Loucy (cell line): ENCODE results near the gene GPHA2.

Source experiments
- H2AFZ ChIP-seq: fragments of 200-600 bp; sonication (generic); 2 replicates; pipeline ENCODE4 v1.6.0; 2016; ENCODE audit warnings: antibody characterized with exemption, mild to moderate bottlenecking, low read length, moderate library complexity
- H3F3A ChIP-seq: fragments of 200-600 bp; 2 replicates; pipeline ENCODE4 v1.6.0; 2016; ENCODE audit warnings: antibody characterized with exemption, low read depth, mild to moderate bottlenecking
- H3K27me3 ChIP-seq: fragments of 200-600 bp; sonication (generic); 2 replicates; pipeline ENCODE4 v1.6.1; 2014; ENCODE audit warnings: low read length, mild to moderate bottlenecking; ENCODE audit not compliant: insufficient read depth, poor library complexity, severe bottlenecking
- H3K36me3 ChIP-seq: fragments of 200-600 bp; sonication (generic); 2 replicates; pipeline ENCODE4 v1.6.1; 2016; ENCODE audit warnings: low read length; ENCODE audit not compliant: insufficient read depth
- H3K4me1 ChIP-seq: fragments of 200-600 bp; sonication (generic); 2 replicates; pipeline ENCODE4 v1.5.1; 2014; ENCODE audit warnings: low read length, mild to moderate bottlenecking; ENCODE audit not compliant: insufficient read depth, poor library complexity, severe bottlenecking
- H3K4me2 ChIP-seq: fragments of 200-600 bp; sonication (generic); 2 replicates; pipeline ENCODE4 v1.6.0; 2014; ENCODE audit warnings: antibody characterized with exemption, low read length, low read depth, mild to moderate bottlenecking; ENCODE audit not compliant: poor library complexity, severe bottlenecking
- H3K4me3 ChIP-seq: fragments of 200-600 bp; sonication (generic); 2 replicates; pipeline ENCODE4 v1.5.1; 2014; ENCODE audit warnings: low read length, mild to moderate bottlenecking, mixed read lengths; ENCODE audit not compliant: poor library complexity, severe bottlenecking
- H3K79me2 ChIP-seq: fragments of 200-600 bp; sonication (generic); 2 replicates; pipeline ENCODE4 v1.6.1; 2014; ENCODE audit warnings: low read length; ENCODE audit not compliant: insufficient read depth
- H3K9ac ChIP-seq: fragments of 200-600 bp; sonication (generic); 2 replicates; pipeline ENCODE4 v1.6.0; 2014; ENCODE audit warnings: mild to moderate bottlenecking, low read depth, low read length, moderate library complexity; ENCODE audit not compliant: poor library complexity, severe bottlenecking
- H3K9me2 ChIP-seq: fragments of 200-600 bp; sonication (generic); replicated peaks from 2 replicates; pipeline ENCODE4 v1.6.1; 2016; ENCODE audit warnings: low read depth, low read length, mixed read lengths
- H3K9me3 ChIP-seq: fragments of 200-600 bp; sonication (generic); 2 replicates; pipeline ENCODE4 v1.6.1; 2014; ENCODE audit warnings: mild to moderate bottlenecking, antibody characterized with exemption, low read length, low read depth; ENCODE audit not compliant: insufficient read depth
- H4K20me1 ChIP-seq: fragments of 200-600 bp; sonication (generic); 2 replicates; pipeline ENCODE4 v1.6.0; 2014; ENCODE audit warnings: antibody characterized with exemption, low read length, mild to moderate bottlenecking; ENCODE audit not compliant: insufficient read depth, poor library complexity, severe bottlenecking
- CTCF ChIP-seq: fragments of 200-600 bp; sonication (generic); conservative IDR thresholded peaks from 2 replicates; pipeline ENCODE4 v1.5.1; 2014; ENCODE audit warnings: mild to moderate bottlenecking, antibody characterized with exemption, low read length
- EZH2phosphoT487 ChIP-seq: fragments of 200-600 bp; IDR thresholded peaks from 2 replicates; pipeline ENCODE4 v1.6.1; 2018; ENCODE audit warnings: antibody characterized with exemption, mild to moderate bottlenecking, moderate library complexity, borderline replicate concordance

Gene GPHA2

DNA sequence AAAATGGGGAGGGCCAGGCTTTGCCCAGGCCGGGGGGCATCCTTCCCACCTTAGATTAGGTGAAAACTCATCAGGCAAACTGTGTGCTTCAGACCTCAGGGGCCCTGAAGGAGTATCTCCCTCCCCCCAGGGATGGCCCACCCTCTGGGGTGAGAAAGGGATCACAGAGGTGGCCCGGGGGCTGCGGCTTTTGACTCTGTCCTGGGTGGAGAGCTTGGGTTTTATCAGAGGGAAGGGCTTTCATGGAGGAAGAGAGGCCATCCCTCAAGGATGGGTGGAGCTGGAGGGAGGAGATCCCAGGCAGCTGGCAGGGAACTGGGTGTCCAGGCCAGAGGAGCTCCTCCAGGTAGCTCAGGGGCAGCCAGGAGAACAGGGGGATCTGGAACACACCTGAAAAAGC lies 14.3 kb downstream of the GPHA2 start:
- Histone ChIP-seq H3K4me2 (no peak overlapping the region), H3K27me3 (no peaks in the 10 kb centered on the region), H3K9ac (no peak overlapping the region), H3K4me3 (no peak overlapping the region), H2AFZ (no peak overlapping the region), H3K9me2 (no peaks in the 10 kb centered on the region), H3F3A (no peaks in the 10 kb centered on the region), H3K4me1 (peaks cover 22% of the 10 kb centered on the region), H3K36me3 (no peaks in the 10 kb centered on the region), H3K9me3 (no peaks in the 10 kb centered on the region), H4K20me1 (no peaks in the 10 kb centered on the region), H3K79me2 (peaks cover 5% of the 10 kb centered on the region; the same call in 1 of the 2 replicates)
- no peak for TF ChIP-seq CTCF
- no peak for TF ChIP-seq EZH2phosphoT487

DNA sequence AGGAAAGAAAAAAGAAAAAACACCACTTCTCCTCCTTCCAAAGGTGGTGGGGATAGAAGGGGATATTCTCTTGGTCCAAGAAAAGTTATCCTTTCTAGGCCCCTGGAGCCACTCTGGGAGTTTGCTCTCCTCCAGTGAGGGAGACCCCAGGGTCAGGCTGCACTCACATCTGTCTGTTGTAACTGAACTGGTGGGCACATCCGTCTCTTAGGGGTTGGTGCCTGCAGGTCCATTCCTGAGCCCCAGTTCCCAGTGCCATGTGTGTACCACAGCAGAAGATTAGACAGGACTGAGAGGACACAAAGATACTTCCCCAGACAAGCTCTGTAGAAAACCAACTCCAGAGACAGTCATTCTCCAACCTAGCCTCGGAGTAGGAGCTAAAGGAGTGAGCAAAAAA lies 15.6 kb downstream of the GPHA2 start:
- Histone ChIP-seq H3K9ac (no peak overlapping the region), H4K20me1 (no peaks in the 10 kb centered on the region), H2AFZ (no peak overlapping the region), H3K27me3 (no peaks in the 10 kb centered on the region), H3K36me3 (no peaks in the 10 kb centered on the region), H3K9me2 (no peaks in the 10 kb centered on the region), H3F3A (no peaks in the 10 kb centered on the region), H3K79me2 (peaks cover 18% of the 10 kb centered on the region), H3K9me3 (no peaks in the 10 kb centered on the region), H3K4me3 (no peak overlapping the region), H3K4me1 (peaks cover 26% of the 10 kb centered on the region), H3K4me2 (no peak overlapping the region)
- no peak for TF ChIP-seq CTCF
- TF ChIP-seq EZH2phosphoT487: no peak

- Histone ChIP-seq H3K4me1 (peaks cover 22% of the 10 kb centered on the region), H3K4me3 (no peak overlapping the region), H3K79me2 (peaks cover 19% of the 10 kb centered on the region), H2AFZ (no peak overlapping the region), H3K9me3 (no peaks in the 10 kb centered on the region), H3K4me2 (no peak overlapping the region), H3K9ac (no peak overlapping the region), H3K9me2 (no peaks in the 10 kb centered on the region), H4K20me1 (no peaks in the 10 kb centered on the region), H3K36me3 (no peaks in the 10 kb centered on the region), H3K27me3 (no peaks in the 10 kb centered on the region), H3F3A (no peaks in the 10 kb centered on the region)
- TF ChIP-seq EZH2phosphoT487: no peak
- TF ChIP-seq CTCF: no peak
Measured at GRCh38 chr11:64919627-64920026, 16.1 kb downstream of the GPHA2 start.
